Lower leg skin (tissue), 4 donors: Measurements from ENCODE around the gene SCYGR6. TPM values are rescaled to one million over a fixed set of nuclear protein-coding genes. Genes with fewer than 3 reads are reported as not detected.
"Not testable (repeated sequence)": the region's sequence is repeated elsewhere in the genome, so short reads cannot be mapped to it uniquely, and the experiment has no call there.

Source experiments
- DNase-seq, 2 donors: peaks; one replicate each; pipeline ENCODE4 v3.0.0-alpha.2; 2019; ENCODE audit warnings: low spot score in 2 of 2
- H3K4me3 ChIP-seq: fragments of 200-600 bp; sonication (generic); 2 replicates; pipeline ENCODE4 v1.5.1; 2017; ENCODE audit warnings: mild to moderate bottlenecking, low read depth; ENCODE audit not compliant: poor library complexity, severe bottlenecking
- POLR2A ChIP-seq, 2 donors: fragments of 450-650 bp; IDR thresholded peaks; one replicate each; pipeline ENCODE4 v1.6.1; 2016 to 2017; ENCODE audit warnings: antibody characterized with exemption in 2 of 2, mild to moderate bottlenecking in 1 of 2, moderate library complexity in 1 of 2
- WGBS, 2 donors: methylation state at CpG; one replicate each; pipeline ENCODE4 v1.1.5; 2018; 5-methylcytosine and 5-hydroxymethylcytosine counted together
- intact Hi-C: fragments of 100-400 bp; cut with DNase I; formaldehyde crosslinking; loops from one replicate; pipeline ENCODE4 v1.15.0; 2023; ENCODE audit warnings: low total_unique reads
- total RNA-seq, 4 donors: library from RNA; depleted of rRNA; stranded (reverse); fragments of >200 nt; gene quantifications; one replicate each; pipeline ENCODE4 v1.1.0, GENCODE V29; 2016
- TF ChIP-seq, protein P1 (sequence below), 3 donors: fragments of 450-650 bp; IDR thresholded peaks; one replicate each; pipeline ENCODE4 v1.5.1; 2016; ENCODE audit warnings: antibody characterized with exemption in 3 of 3, mild to moderate bottlenecking in 3 of 3, moderate library complexity in 2 of 3

The SCYGR6 gene
- total RNA-seq, 4 donors from 2014 or later, result 22.9 TPM; not detected in 3

DNA sequence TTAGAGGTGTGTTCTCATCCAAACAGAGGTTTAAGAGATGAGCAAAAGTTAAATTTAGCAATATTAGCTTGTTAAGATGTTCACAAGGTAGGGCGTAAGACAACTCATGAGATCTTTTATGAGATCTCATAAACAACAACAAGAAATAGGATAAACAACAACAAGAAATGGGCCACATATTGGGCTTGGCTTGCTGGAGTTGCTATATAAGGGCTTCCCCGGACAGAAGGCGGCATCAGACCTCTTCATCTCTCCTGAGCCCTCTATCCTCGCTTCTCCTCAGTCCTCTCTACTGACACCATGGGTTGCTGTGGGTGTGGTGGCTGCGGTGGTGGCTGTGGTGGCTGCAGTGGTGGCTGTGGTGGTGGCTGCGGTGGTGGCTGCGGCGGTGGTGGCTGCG is 21.0 kb upstream of the SCYGR6 start, which contains the start of gene SCYGR8:
Gene SCYGR8, plus strand, starts transcription at position 301 of the 400 bp plus-strand sequence. Its CDS starts 0 bp downstream, at position 301.
- intact Hi-C loops, result no loop called here
- peak in 1 of 2 donors; percentile 18 for DNase-seq
- WGBS, 2 donors, result 84 to 85% methylated on average over 5 of the region's 9 CpGs
- TF ChIP-seq, protein P1, sequence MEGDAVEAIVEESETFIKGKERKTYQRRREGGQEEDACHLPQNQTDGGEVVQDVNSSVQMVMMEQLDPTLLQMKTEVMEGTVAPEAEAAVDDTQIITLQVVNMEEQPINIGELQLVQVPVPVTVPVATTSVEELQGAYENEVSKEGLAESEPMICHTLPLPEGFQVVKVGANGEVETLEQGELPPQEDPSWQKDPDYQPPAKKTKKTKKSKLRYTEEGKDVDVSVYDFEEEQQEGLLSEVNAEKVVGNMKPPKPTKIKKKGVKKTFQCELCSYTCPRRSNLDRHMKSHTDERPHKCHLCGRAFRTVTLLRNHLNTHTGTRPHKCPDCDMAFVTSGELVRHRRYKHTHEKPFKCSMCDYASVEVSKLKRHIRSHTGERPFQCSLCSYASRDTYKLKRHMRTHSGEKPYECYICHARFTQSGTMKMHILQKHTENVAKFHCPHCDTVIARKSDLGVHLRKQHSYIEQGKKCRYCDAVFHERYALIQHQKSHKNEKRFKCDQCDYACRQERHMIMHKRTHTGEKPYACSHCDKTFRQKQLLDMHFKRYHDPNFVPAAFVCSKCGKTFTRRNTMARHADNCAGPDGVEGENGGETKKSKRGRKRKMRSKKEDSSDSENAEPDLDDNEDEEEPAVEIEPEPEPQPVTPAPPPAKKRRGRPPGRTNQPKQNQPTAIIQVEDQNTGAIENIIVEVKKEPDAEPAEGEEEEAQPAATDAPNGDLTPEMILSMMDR (IDR thresholded peaks at IDR 0.05), result no peak
- no peak for TF ChIP-seq POLR2A (IDR thresholded peaks at IDR 0.05)
- H3K4me3 ChIP-seq, result no peak within 1 kb of the TSS

DNA sequence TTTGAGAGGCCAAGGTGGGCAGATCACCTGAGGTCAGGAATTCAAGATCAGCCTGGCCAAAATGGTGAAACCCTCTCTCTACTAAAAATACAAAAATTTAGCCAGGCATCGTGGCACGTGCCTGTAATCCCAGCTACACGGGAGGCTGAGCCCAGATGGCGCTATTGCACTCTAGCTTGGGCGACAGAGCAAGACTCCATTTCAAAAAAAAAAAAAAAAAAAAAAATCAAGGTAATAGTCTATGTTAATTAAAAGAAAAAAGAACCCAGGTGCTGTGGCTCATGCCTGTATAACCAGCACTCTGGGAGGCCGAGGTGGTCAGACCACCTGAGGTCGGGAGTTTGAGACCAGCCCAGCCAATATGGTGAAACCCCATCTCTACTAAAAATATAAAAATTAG is 16.1 kb upstream of the SCYGR6 start:
- DNase-seq, intact Hi-C loops, H3K4me3 ChIP-seq: not testable (repeated sequence)
- WGBS, 2 donors, result 69 to 79% methylated on average over 7 of the region's 7 CpGs

DNA sequence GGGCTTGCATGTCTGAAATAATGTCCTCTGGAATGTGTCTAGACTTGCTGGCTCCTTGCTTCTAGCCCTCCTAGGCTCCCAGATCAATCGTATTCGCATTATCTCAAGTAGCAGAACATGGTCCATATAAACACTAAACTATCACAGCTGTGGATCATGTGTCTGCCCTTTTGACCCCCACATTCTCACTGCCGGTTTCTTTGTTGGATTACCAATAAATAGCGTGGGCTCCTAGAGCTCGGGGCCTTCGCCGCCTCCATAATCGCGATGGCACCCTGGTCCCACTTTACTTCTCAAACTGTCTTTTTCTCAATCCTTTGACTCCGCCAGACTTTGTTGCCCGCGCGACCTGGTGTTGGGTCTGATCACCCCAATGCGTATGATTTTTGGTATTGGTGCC is 14.8 kb upstream of the SCYGR6 start:
- no peak overlapping the region for H3K4me3 ChIP-seq
- 68 to 75% methylated on average over 14 of the region's 14 CpGs for WGBS, 2 donors
- intact Hi-C loops, result no loop called here
- peak in 1 of 2 donors; percentile 46 for DNase-seq
- TF ChIP-seq POLR2A (IDR thresholded peaks at IDR 0.05), result no peak
- TF ChIP-seq, protein P1 (IDR thresholded peaks at IDR 0.05), result no peak

DNA sequence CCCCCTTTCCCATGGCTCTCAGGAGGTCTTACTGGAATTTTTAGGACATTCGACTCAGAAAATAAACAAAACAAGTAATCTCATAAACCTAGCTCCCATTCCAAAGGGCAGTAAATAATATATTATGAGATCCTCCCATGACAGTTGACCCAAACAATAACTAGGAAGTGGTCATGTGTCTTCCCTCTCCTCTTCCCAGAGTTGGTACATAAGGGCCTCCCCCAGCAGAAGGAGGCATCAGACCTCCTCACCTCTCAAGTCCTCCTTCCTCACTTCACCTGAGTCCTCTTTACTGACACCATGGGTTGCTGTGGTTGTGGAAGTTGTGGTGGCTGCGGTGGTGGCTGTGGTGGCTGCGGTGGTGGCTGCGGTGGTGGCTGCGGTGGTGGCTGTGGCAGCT is 3.5 kb upstream of the SCYGR6 start, which contains the start of gene SCYGR7:
Gene SCYGR7, plus strand, starts transcription at position 301 of the 400 bp plus-strand sequence. Its CDS starts 0 bp downstream, at position 301.
- 94 to 98% methylated on average over 4 to 5 of the region's 5 CpGs for WGBS, 2 donors
- no peak within 1 kb of the TSS for H3K4me3 ChIP-seq
- intact Hi-C loops, result no loop called here
- TF ChIP-seq, protein P1 (IDR thresholded peaks at IDR 0.05), result no peak
- TF ChIP-seq POLR2A (IDR thresholded peaks at IDR 0.05), result no peak
- no peak for DNase-seq

DNA sequence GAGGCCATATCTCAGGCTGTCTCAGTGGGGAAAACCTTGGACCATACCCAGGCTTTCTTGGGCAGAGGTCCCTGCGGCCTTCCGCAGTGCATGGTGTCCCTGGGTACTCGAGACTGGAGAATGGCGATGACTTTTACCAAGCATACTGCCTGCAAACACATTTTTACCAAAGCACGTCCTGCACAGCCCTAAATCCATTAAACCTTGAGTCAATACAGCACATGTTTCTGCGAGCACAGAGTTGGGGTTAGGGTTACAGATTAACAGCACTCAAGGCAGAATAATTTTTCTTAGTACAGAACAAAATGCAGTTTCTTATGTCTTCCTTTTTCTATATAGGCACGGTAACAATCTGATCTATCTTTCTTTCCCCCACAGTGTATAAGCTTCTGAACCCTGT is 1.7 kb downstream of the SCYGR6 start:
- WGBS, 2 donors, result 83 to 84% methylated on average over 7 of the region's 7 CpGs
- peak in 1 of 2 donors; percentile 45 for DNase-seq
- intact Hi-C loops, H3K4me3 ChIP-seq: not testable (repeated sequence)

DNA sequence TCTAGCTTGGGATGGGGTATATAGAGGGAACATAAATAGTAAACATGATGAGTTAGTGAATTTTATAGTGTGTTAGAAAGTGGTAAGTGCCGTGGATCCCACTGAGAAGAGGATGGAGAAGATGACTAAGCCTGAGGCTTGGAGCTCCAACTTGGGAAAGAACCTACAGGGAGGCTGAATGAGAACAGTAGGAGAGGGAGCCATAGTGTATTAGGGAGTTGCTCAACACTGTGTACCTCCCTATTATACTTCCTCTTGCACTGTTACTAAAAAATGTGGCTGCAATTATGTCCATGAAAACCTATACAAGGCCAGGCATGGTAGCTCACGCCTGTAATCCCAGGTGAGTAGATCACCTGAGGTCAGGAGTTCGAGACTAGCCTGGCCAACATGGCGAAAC is 3.9 kb downstream of the SCYGR6 start:
- 87 to 90% methylated on average over 4 of the region's 4 CpGs for WGBS, 2 donors
- DNase-seq, result peak in 1 of 2 donors; percentile 17
- intact Hi-C loops, result no loop called here
- TF ChIP-seq POLR2A (IDR thresholded peaks at IDR 0.05), result no peak
- TF ChIP-seq, protein P1 (IDR thresholded peaks at IDR 0.05), result no peak
- no peak overlapping the region for H3K4me3 ChIP-seq

DNA sequence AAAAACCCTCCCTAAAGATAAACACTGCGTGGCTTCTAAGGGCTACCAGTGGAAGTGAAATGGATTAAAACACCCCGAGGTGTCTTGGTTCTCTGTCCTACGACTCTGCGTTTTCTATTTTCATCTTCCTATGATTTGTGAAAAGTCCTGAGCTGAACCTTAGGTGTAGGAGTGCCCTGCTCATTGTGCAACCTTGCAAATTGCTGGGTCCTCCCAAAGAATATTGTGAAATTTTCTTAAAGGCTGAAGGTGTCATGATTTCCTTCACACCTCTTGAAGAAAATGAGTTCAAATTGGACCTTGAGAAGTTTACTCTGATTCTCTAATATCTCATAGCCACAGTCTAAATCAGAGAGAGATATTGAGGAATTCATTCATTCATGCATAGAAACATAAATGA is 4.9 kb downstream of the SCYGR6 start:
- H3K4me3 ChIP-seq, result no peak overlapping the region
- TF ChIP-seq, protein P1 (IDR thresholded peaks at IDR 0.05), result no peak
- TF ChIP-seq POLR2A (IDR thresholded peaks at IDR 0.05), result no peak
- 88 to 95% methylated on average over 4 of the region's 4 CpGs for WGBS, 2 donors
- DNase-seq, result no peak
- intact Hi-C loops, result no loop called here
